Mucosa of descending colon (tissue), 3 donors: ENCODE data around the gene MS4A18. TPM values are rescaled to one million over a fixed set of nuclear protein-coding genes. Genes with fewer than 3 reads are reported as not detected.

Source experiments
- ATAC-seq: fragments of 200-7000 bp; cut with Tn5 transposase; one replicate; pipeline ENCODE4 v1.9.1; 2020; ENCODE audit warnings: mild to moderate bottlenecking, moderate library complexity
- DNase-seq, 3 donors: peaks; one replicate each; pipeline ENCODE4 v3.0.0-alpha.2; 2020
- H3K36me3 ChIP-seq: fragments of 200-600 bp; one replicate; pipeline ENCODE4 v1.8.0; 2021; ENCODE audit warnings: low read depth, mild to moderate bottlenecking
- H3K4me1 ChIP-seq: fragments of 200-600 bp; one replicate; pipeline ENCODE4 v1.8.0; 2021; ENCODE audit warnings: low read depth, mild to moderate bottlenecking
- H3K4me3 ChIP-seq: fragments of 200-600 bp; one replicate; pipeline ENCODE4 v1.8.0; 2021; ENCODE audit warnings: mild to moderate bottlenecking
- H3K9me3 ChIP-seq: fragments of 200-600 bp; one replicate; pipeline ENCODE4 v1.8.0; 2021; ENCODE audit warnings: mild to moderate bottlenecking
- intact Hi-C, 2 donors: fragments of 100-400 bp; cut with DNase I in 1 of 2; cut with micrococcal nuclease in 1 of 2; formaldehyde crosslinking; loops; one replicate each; pipeline versions ENCODE4 v1.11.0 to v1.11.1; 2022; cut with DNase I, micrococcal nuclease
- total RNA-seq, 3 donors: library from RNA; stranded (reverse); fragmentation: NEBNext Ultra II Directional in 2 of 3; extraction: Animal tissue kit (Norgen Biotek cat#: 25700) in 2 of 3; gene quantifications; one replicate each; pipeline versions ENCODE4 v1.2.1 to v1.2.4, GENCODE V29; 2021 to 2023
- TF ChIP-seq, protein P1 (sequence below): fragments of 200-600 bp; IDR thresholded peaks from one replicate; pipeline ENCODE4 v1.8.0; 2022; ENCODE audit warnings: antibody characterized with exemption, mild to moderate bottlenecking
- donor health status: DM: no; HTN: no; CAD: no; lungs with moderate emphysema.
- donor health status: DM: no; HTN: no; CAD: no.
- donor health status: DM: no; HTN: yes; CAD: no.

Gene MS4A18
- total RNA-seq, 3 donors from 2014 or later = not detected

DNA sequence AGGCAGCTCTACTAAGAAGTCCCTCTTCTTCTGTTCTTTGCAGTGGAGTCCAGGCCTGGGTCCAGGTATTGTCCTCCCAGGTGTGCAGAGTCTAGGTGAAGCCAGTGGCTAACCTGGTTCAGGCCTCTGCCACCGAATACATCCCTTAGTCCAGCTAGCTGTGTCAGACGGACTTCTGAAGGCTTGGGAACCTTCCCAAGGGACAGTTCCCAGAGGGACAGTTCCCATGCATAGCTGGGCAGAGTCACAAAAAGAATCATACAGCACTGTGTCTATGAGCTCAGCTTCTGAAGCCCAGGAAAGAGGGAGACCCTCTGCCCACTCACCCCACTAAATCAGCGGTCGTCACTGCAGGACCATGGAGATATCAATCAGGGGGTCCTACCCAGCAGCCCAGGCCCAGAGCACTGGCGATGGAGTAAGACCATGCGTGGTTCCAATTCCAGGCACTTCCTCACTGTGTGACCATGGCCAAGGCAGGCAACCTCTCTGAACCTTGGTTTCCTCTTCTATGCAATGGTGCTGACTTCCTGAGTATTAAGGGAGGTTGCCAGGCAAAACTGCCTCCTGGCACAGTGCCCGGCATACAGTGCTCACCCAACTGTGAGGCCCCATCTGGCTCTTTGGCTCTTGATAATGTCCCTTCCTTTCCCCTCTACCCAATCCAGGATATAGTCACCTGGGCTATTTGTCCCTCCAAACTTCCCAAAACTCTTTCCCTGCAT, 64.0 kb downstream of the MS4A18 start:
- DNase-seq = peak in 1 of 3 donors; percentile 27
- H3K36me3 ChIP-seq = no peaks in the 10 kb centered on the region
- peaks cover 3% of the 10 kb centered on the region for H3K4me1 ChIP-seq
- no peaks in the 10 kb centered on the region for H3K9me3 ChIP-seq
- H3K4me3 ChIP-seq = no peak overlapping the region
- ATAC-seq = no peak
- intact Hi-C loops = no loop called here
- TF ChIP-seq, protein P1, sequence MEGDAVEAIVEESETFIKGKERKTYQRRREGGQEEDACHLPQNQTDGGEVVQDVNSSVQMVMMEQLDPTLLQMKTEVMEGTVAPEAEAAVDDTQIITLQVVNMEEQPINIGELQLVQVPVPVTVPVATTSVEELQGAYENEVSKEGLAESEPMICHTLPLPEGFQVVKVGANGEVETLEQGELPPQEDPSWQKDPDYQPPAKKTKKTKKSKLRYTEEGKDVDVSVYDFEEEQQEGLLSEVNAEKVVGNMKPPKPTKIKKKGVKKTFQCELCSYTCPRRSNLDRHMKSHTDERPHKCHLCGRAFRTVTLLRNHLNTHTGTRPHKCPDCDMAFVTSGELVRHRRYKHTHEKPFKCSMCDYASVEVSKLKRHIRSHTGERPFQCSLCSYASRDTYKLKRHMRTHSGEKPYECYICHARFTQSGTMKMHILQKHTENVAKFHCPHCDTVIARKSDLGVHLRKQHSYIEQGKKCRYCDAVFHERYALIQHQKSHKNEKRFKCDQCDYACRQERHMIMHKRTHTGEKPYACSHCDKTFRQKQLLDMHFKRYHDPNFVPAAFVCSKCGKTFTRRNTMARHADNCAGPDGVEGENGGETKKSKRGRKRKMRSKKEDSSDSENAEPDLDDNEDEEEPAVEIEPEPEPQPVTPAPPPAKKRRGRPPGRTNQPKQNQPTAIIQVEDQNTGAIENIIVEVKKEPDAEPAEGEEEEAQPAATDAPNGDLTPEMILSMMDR = no peak

DNA sequence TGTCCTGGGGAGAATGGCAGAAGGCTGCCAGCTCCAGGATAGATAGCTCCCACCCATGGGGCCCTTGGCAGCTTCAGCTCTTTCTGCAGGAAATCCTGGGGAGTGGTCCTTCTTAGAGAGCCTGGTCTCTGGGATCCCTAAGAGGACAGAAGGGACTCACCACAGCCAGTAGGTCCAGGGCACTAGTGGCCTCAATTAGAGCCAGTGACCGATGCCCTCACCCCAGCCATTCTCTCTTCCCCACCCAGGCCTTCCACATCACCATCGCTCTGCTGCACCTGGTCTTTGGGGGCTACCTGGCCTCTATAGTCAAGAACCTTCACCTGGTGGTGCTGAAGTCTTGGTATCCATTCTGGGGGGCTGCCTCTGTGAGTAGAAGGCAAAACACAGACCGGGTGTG, 66.2 kb downstream of the MS4A18 start:
- peak in 1 of 3 donors; percentile 5 for DNase-seq
- TF ChIP-seq, protein P1 = no peak

DNA sequence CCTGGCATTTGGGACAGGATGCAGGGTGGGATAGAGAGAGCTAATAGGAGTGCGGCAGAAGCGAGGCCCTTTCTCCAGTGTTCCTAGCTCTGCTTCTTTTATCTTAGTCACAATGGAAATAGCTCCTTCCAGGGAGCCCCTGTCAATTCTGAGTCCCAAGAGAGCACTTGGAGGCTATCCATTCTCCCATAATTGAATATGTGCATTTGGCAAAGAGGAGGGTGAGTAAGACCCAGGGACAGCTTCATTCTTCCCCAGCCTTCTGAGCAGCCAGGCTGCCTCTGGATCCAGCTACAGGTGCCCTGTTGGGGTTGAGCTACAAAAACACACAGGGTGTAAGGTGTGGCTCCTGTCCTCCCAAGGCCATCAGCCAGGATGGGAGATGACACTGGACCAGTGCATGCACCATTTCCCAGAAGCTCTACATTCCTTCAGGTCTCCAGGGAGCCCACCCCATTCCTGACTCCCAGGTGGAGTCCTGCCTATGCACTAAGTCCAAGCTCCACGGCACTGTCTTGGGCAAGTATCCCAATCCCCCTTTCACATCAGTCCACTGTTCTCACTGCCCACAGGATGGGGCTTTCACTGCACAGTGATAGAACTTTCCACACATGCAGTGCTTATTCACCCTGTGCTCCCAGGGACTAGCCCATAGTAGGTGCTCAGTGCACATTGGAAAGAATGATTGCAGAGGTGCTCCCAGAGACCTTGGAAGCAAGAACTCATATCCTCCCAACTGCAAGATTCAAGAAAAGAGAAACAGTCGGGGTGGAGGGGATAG, 66.8 kb downstream of the MS4A18 start:
- no peak for ATAC-seq
- intact Hi-C loops = no loop called here
- Histone ChIP-seq H3K36me3 (no peaks in the 10 kb centered on the region), H3K4me1 (peaks cover 3% of the 10 kb centered on the region), H3K9me3 (no peaks in the 10 kb centered on the region), H3K4me3 (no peak overlapping the region)
- TF ChIP-seq, protein P1 = no peak
- peak in 1 of 3 donors; percentile 2 for DNase-seq

More for the DNA sequence above, 66.2 kb downstream of the MS4A18 start:
- ATAC-seq = no peak
- Histone ChIP-seq H3K9me3 (no peaks in the 10 kb centered on the region), H3K4me1 (peaks cover 3% of the 10 kb centered on the region), H3K4me3 (no peak overlapping the region), H3K36me3 (no peaks in the 10 kb centered on the region)
- intact Hi-C loops = no loop called here

DNA sequence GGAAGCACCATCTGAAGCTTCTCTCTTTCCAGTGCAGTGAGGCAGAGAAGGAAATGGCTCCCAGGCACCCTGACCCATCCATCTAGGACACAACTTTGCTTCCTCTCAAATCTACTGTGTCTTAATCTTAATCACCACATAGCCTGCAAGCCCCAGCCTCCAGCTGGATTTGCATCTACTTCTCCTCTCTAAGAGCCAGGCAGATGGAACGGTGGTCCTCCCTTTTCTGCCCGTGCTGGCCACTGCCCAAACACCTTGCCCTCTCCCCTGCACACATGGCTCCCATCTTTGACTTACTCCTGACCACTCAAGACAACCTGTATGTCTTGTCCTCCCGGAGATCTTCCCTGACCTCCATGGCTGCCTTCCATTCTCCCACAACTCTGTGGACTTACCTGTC, 68.0 kb downstream of the MS4A18 start:
- no peak for ATAC-seq

More for the DNA sequence above, 68.0 kb downstream of the MS4A18 start:
- Histone ChIP-seq H3K4me1 (no peaks in the 10 kb centered on the region), H3K36me3 (no peaks in the 10 kb centered on the region), H3K4me3 (no peak overlapping the region), H3K9me3 (no peaks in the 10 kb centered on the region)
- DNase-seq = peak in 1 of 3 donors; percentile 5
- intact Hi-C loops = no loop called here
- TF ChIP-seq, protein P1 = no peak

Other genes with a start within 250 kb of the MS4A18 start
- gene MS4A12, start 231.9 kb upstream of the MS4A18 start, total RNA-seq = 1,000 to 10,000 TPM in 1 of 3 donors, 100 to 1,000 TPM in 2; 411 to 1,262 (median 644) TPM
- not detected for gene MS4A13, start 209.3 kb upstream of the MS4A18 start, total RNA-seq
- 10 to 100 TPM; 11.5 to 36.2 (median 18.4) TPM for gene MS4A8, start 25.1 kb upstream of the MS4A18 start, total RNA-seq
- under 1 TPM in 1 of 3 donors, not detected in 2; 0.38 TPM for gene MS4A15, start 32.1 kb downstream of the MS4A18 start, total RNA-seq
- 1 to 10 TPM in 1 of 3 donors, not detected in 2; 1.2 TPM for gene MS4A10, start 60.6 kb downstream of the MS4A18 start, total RNA-seq
- gene CCDC86, start 117.4 kb downstream of the MS4A18 start, total RNA-seq = 10 to 100 TPM in 2 of 3 donors, 1 to 10 TPM in 1; 8.8 to 14.9 (median 14.7) TPM
- gene PTGDR2, start 131.2 kb downstream of the MS4A18 start, total RNA-seq = 1 to 10 TPM; 1.8 to 3.4 (median 2.6) TPM
- under 1 TPM in 2 of 3 donors, not detected in 1; 0.23 to 0.41 TPM for gene ZP1, start 142.8 kb downstream of the MS4A18 start, total RNA-seq
- 10 to 100 TPM; 61.1 to 74.1 (median 64.6) TPM for gene PRPF19, start 181.9 kb downstream of the MS4A18 start, total RNA-seq
- 10 to 100 TPM; 35.8 to 95.2 (median 46.6) TPM for gene TMEM109, start 189.4 kb downstream of the MS4A18 start, total RNA-seq
- 10 to 100 TPM in 1 of 3 donors, 1 to 10 TPM in 2; 3.9 to 11.8 (median 8.5) TPM for gene TMEM132A, start 199.7 kb downstream of the MS4A18 start, total RNA-seq
- 10 to 100 TPM in 2 of 3 donors, 1 to 10 TPM in 1; 6.2 to 36.8 (median 18.4) TPM for gene SLC15A3, start 227.5 kb downstream of the MS4A18 start, total RNA-seq
- gene CD6, start 247.0 kb downstream of the MS4A18 start, total RNA-seq = 1 to 10 TPM; 2.3 to 4.3 (median 2.8) TPM